Measurements from ENCODE around the gene CD4.
"Not testable (repeated sequence)": the region's sequence is repeated elsewhere in the genome, so short reads cannot be mapped to it uniquely, and the experiment has no call there.

CD4 gene

GRCh38 chr12:6788972-6789924, at the start of gene CD4:
Gene CD4 (plus strand): TSS chr12:6789528. CDS start chr12:6800139, 10,611 bp downstream.
- no peak for FAIRE-seq

- not testable (repeated sequence) for FAIRE-seq
Measured at GRCh38 chr12:6742080-6742479, 47.2 kb upstream of the CD4 start.

- no peak for FAIRE-seq
Measured at GRCh38 chr12:6742834-6743233, 46.5 kb upstream of the CD4 start.

- not testable (repeated sequence) for FAIRE-seq
Measured at GRCh38 chr12:6743300-6743699, 46.0 kb upstream of the CD4 start.

GRCh38 chr12:6745741-6746525, 43.4 kb upstream of the CD4 start:
- no peak for FAIRE-seq

GRCh38 chr12:6747216-6747615, 42.1 kb upstream of the CD4 start:
- FAIRE-seq = no peak

DNA sequence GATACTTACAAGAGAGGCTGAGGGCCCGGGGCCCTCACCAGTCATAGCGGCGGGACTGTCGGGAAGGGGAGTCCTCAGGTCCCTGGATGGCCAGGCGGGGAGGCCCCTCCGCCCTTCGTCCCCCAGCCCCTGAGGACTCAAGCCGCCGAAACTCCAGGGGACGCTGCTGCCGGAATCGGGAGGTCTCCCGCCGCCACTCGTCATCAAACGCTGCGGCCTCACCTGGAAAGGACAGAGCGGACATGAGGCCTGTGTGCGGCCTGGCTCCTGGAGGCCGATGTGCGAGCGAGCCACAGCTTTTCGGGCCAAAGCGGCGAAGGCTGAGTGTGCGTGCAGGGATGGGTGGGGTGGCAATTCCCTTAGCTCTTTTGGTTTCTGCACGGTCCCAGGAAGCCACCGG, 40.6 kb upstream of the CD4 start:
- no peak for FAIRE-seq

- FAIRE-seq = no peak
Measured at GRCh38 chr12:6750506-6750905, 38.8 kb upstream of the CD4 start.

- FAIRE-seq = no peak
Measured at GRCh38 chr12:6751767-6752166, 37.6 kb upstream of the CD4 start.

GRCh38 chr12:6752167-6752920, 37.0 kb upstream of the CD4 start:
- FAIRE-seq = no peak

- FAIRE-seq = peak; percentile 93
Measured at GRCh38 chr12:6752921-6753771, 36.2 kb upstream of the CD4 start, which contains the start of gene MLF2. Gene MLF2 (minus strand): TSS chr12:6753141. CDS start chr12:6752334, 807 bp downstream.

DNA sequence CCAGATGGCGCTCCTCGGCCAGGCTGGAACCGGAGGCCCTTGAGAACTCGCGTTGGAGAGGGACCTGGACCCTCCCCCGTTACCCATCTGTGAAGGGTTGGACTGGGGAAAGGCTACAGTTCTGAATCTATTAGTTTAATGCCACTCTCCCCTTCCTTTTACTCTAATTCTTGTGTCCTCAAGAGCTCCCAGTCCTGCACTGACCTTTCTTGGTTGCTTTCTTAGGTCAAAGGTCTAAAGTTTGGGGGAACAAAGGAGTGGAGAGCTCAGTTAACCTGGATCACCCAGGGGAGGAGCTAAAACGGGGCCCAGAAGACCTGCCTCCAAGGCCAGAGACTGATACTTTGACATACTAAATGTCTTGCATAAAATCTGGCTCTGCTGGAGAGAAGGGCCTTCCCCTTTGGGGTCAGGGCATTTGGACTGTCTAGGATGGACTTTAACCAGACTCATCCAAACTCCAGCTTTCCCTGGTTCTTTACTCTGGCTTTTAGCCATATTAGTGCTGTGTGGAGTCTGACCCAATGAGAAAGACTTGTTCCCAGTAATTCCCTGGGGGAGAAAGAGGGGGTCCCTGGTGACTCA, 35.5 kb upstream of the CD4 start:
- FAIRE-seq = no peak

DNA sequence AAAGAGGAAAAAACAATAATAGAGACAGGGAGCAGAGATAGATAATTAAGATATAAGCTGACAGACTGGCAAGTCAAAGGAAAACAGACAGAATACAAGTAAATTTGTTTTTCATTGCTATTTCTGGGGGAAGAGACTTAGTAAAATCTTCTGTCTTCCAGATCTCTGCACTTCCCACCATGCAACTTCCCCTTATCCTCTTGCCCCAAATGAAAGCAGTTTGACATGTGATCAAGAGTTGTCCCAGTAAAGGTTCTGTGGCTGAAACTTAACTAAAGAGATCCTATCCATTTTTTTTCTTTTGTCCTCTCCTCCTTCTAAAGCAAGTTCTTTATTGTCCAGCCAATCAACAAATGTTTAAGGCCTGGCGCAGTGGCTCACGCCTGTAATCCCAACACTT, 34.9 kb upstream of the CD4 start:
- no peak for FAIRE-seq

DNA sequence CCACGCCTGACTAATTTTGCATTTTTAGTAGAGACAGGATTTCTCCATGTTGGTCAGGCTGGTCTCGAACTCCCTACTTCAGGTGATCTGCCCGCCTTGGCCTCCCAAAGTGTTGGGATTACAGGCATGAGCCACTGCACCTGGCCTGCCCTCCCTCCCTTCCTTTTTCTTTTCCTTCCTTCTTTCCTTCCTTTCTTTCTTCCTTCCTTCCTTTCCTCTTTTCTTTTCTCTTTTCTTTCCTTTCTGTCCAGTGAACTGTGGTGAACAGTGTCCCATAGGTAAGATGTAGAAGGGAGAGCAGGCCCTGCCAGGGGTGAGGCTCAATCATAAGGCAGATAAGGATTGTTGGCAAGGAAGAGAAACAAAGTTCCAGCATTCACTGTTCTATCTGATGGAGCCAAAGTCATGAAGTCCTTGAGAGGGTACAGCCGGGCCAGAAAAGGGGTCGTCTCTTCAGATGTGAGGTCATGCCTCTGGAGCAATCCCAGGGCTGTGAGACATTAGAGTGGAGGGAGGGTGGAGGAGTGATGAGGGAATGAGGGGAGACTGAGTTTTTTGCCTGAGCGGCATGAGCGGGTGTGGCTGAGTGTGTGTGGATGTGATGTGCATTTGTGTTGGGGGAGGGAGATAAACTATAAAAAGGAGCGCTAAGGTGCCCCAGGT, 32.2 kb upstream of the CD4 start:
- FAIRE-seq = no peak

- FAIRE-seq = no peak
Measured at GRCh38 chr12:6758506-6759095, 30.7 kb upstream of the CD4 start.

GRCh38 chr12:6759741-6760140, 29.6 kb upstream of the CD4 start:
- FAIRE-seq = no peak

DNA sequence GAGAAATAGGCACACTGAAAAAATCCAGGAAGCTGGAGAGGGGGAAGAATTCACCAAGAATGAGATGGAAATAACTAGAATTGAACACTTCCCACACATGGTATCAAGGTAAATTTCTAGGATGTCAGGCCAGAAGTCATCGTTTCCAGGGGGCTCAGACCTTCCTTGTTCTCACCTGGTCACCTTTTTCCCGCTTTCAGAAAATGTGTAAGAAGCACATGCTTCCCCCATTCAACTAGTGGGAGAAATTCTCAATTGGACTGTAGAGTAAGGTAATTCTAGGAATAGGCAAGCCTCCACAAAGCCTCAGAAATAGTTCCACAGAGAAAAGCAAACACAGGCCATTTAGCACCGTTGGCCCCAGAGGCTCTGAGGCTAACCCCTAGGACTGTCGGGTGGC, 25.9 kb upstream of the CD4 start:
- no peak for FAIRE-seq

GRCh38 chr12:6764011-6764828, 25.1 kb upstream of the CD4 start:
- FAIRE-seq = peak; percentile 99

DNA sequence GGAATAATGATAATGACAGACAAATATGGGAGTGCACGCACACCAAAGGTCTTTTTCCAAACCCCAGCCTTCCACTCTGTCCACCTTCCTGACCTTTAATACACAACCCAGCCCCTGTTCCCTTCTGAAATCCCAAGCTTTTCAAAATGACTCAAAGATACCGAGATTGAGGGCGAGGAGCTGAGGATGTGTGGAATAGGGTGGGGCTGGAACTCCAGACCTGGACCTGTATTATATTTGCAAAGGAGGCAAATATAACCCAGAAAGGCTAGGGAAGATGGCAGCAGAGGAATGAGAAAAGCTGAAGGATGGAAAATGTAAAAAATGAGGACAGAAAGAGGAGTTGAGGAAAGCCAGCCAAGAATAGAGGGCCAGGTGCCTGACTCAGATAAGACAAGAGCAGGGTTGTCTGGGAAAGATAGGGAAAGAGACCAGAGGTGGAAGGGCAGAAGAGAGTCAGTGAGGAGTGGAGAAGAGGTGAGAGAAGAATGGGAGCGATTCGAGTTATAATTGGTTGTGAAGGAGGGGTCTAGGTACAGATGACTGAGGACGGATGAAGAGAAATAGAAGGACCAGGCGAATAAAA, 24.2 kb upstream of the CD4 start:
- FAIRE-seq = no peak

All from endometrium (tissue), 2 donors.